Measurements from ENCODE around the gene USP17L12.
"Not testable (repeated sequence)": the region's sequence is repeated elsewhere in the genome, so short reads cannot be mapped to it uniquely, and the experiment has no call there.

- TF ChIP-seq YY1 (IDR thresholded peaks at IDR 0.05; ENCODE audit: insufficient read depth, insufficient read length); ZNF274 (IDR thresholded peaks at IDR 0.05; ENCODE audit: low read depth, low read length): not testable (repeated sequence)
Measured at GRCh38 chr4:9215105-9215504, 4.8 kb upstream of the USP17L12 start, which contains the start of gene USP17L11.

Data from NT2/D1 (cell line).